Spleen (tissue), 11 donors: ENCODE data around the gene CMKLR1. TPM values are rescaled to one million over a fixed set of nuclear protein-coding genes. Genes with fewer than 3 reads are reported as not detected.
A peak's percentile ranks its signal among the peaks of the same experiment; 100 is the strongest.

Source experiments
- DNase-seq: peaks from one replicate; pipeline ENCODE4 v3.0.0-alpha.2; 2020
- H3K27ac ChIP-seq, 8 donors: fragments of 200-600 bp; sonication (generic) in 7 of 8; 1 replicate in 4 of 8; 2 replicates in 4 of 8; pipeline versions ENCODE4 v1.5.0 to v1.8.0; 2016 to 2021; ENCODE audit warnings: inconsistent platforms in 4 of 8, mild to moderate bottlenecking in 4 of 8, moderate library complexity in 1 of 8
- H3K27me3 ChIP-seq, 7 donors: fragments of 200-600 bp; sonication (generic) in 6 of 7; replicated peaks in 1 of 7; 1 replicate in 4 of 7; 2 replicates in 3 of 7; pipeline versions ENCODE4 v1.5.0 to v1.8.0; 2016 to 2021; ENCODE audit warnings: inconsistent platforms in 3 of 7, mild to moderate bottlenecking in 1 of 7
- H3K36me3 ChIP-seq, 6 donors: fragments of 200-600 bp; sonication (generic) in 5 of 6; 1 replicate in 4 of 6; 2 replicates in 2 of 6; pipeline versions ENCODE4 v1.5.0 to v1.8.0; 2016 to 2021; ENCODE audit warnings: inconsistent platforms in 2 of 6
- H3K4me1 ChIP-seq, 6 donors: fragments of 200-600 bp; sonication (generic) in 5 of 6; 1 replicate in 3 of 6; 2 replicates in 3 of 6; pipeline versions ENCODE4 v1.5.0 to v1.8.0; 2016 to 2021; ENCODE audit warnings: inconsistent platforms in 3 of 6
- H3K4me3 ChIP-seq, 8 donors: fragments of 200-600 bp; sonication (generic) in 7 of 8; 1 replicate in 4 of 8; 2 replicates in 4 of 8; pipeline versions ENCODE4 v1.5.0 to v1.8.0; 2016 to 2021; ENCODE audit warnings: inconsistent platforms in 4 of 8, mild to moderate bottlenecking in 4 of 8, moderate library complexity in 2 of 8
- H3K9me3 ChIP-seq, 8 donors: fragments of 200-600 bp; sonication (generic) in 7 of 8; 1 replicate in 4 of 8; 2 replicates in 4 of 8; pipeline versions ENCODE4 v1.5.0 to v1.8.0; 2016 to 2021; ENCODE audit warnings: inconsistent platforms in 4 of 8
- CTCF ChIP-seq, 11 experiments: fragments of 200-600 bp in 7 of 11; fragments of 450-650 bp in 4 of 11; sonication (generic) in 4 of 11; IDR thresholded peaks in 8 of 11; conservative IDR thresholded peaks in 3 of 11; 1 replicate in 7 of 11; 2 replicates in 4 of 11; pipeline versions ENCODE4 v1.4.0 to v1.8.0; 2016 to 2021; ENCODE audit warnings: antibody characterized with exemption in 11 of 11, inconsistent platforms in 4 of 11, mild to moderate bottlenecking in 1 of 11
- POLR2A ChIP-seq, 3 donors: fragments of 450-650 bp; IDR thresholded peaks; one replicate each; pipeline ENCODE4 v1.5.1; 2017; ENCODE audit warnings: antibody characterized with exemption in 3 of 3, mild to moderate bottlenecking in 1 of 3
- POLR2AphosphoS5 ChIP-seq, 3 donors: sonication (generic); formaldehyde crosslinking; IDR thresholded peaks; one replicate each; pipeline ENCODE4 v1.5.1; 2017; ENCODE audit warnings: antibody characterized with exemption in 3 of 3
- WGBS, 5 donors: extraction: QIAGEN DNeasy Blood & Tissue Kit in 3 of 5; methylation state at CpG; one replicate each; pipeline versions ENCODE4 v1.1.5 to v1.1.7; 2013 to 2018; 5-methylcytosine and 5-hydroxymethylcytosine counted together
- intact Hi-C: fragments of 100-400 bp; cut with DNase I; formaldehyde crosslinking; loops from one replicate; pipeline ENCODE4 v1.15.0; 2023; ENCODE audit warnings: low total_unique reads
- polyA plus RNA-seq, 3 donors: library from polyadenylated mRNA; stranded (reverse); fragments of 200-250 nt; gene quantifications; one replicate each; pipeline ENCODE4 v1.2.1, GENCODE V29; 2013
- total RNA-seq, 7 donors: library from RNA; depleted of rRNA in 3 of 7; stranded (reverse); fragments of >200 nt in 3 of 7; fragmentation: NEBNext Ultra II Directional in 4 of 7; extraction: Animal tissue kit (Norgen Biotek cat#: 25700) in 4 of 7; gene quantifications; one replicate each; pipeline versions ENCODE4 v1.1.0 to v1.2.1, GENCODE V29; 2016 to 2021
- donor health status: healthy with polysubstance abuse.
- donor health status: DM: no; HTN: no; CAD: no; lungs with moderate emphysema.
- donor health status: DM: no; HTN: no; CAD: no.
- donor health status: Bipolar disorder and iron deficiency.
- donor health status: healthy.
- donor health status: DM: no; HTN: no; CAD: no.
- donor health status: DM: yes; HTN: yes; CAD: no.

Gene CMKLR1
- total and polyA plus RNA-seq, 10 donors = 6.3 to 118 (median 75.4) TPM

- peaks cover 0 to 22% (median 5%) of the 10 kb centered on the region in 6 donors for H3K4me1 ChIP-seq
- H3K36me3 ChIP-seq = peaks cover 0 to 21% (median 0%) of the 10 kb centered on the region in 6 donors
- no peak for DNase-seq
- peaks cover 0 to 55% (median 0%) of the 10 kb centered on the region in 7 donors for H3K27me3 ChIP-seq
- 62 to 81% (median 68%) methylated on average over 7 to 8 of the region's 8 CpGs for WGBS, 5 donors
- no peak overlapping the region for H3K4me3 ChIP-seq
- H3K9me3 ChIP-seq = no peaks in the 10 kb centered on the region
- intact Hi-C loops = no loop called here
- peak overlapping the region in 1 of 8 donors; percentile 69 for H3K27ac ChIP-seq
- TF ChIP-seq POLR2A (IDR thresholded peaks at IDR 0.05) = no peak
- TF ChIP-seq POLR2AphosphoS5 (IDR thresholded peaks at IDR 0.05) = peak in 1 of 3 donors; percentile 26
Measured at GRCh38 chr12:108295641-108296040, 43.5 kb downstream of the CMKLR1 start.

GRCh38 chr12:108289350-108290161 is 49.6 kb downstream of the CMKLR1 start:
- H3K27me3 ChIP-seq = peaks cover 0 to 60% (median 0%) of the 10 kb centered on the region in 7 donors

GRCh38 chr12:108287227-108287626 is 51.9 kb downstream of the CMKLR1 start:
- TF ChIP-seq POLR2AphosphoS5 (IDR thresholded peaks at IDR 0.05) = peak in 1 of 3 donors; percentile 47
- TF ChIP-seq POLR2A (IDR thresholded peaks at IDR 0.05) = no peak
- no peaks in the 10 kb centered on the region for H3K9me3 ChIP-seq
- 90 to 97% (median 94%) methylated on average over 3 of the region's 3 CpGs for WGBS, 5 donors
- peaks cover 0 to 13% (median 0%) of the 10 kb centered on the region in 6 donors for H3K4me1 ChIP-seq
- no peak overlapping the region for H3K27ac ChIP-seq
- no peak for DNase-seq
- H3K4me3 ChIP-seq = no peak overlapping the region
- peaks cover 0 to 28% (median 0%) of the 10 kb centered on the region in 6 donors for H3K36me3 ChIP-seq
- intact Hi-C loops = no loop called here
- peaks cover 0 to 68% (median 0%) of the 10 kb centered on the region in 7 donors for H3K27me3 ChIP-seq

More at GRCh38 chr12:108289350-108290161, 49.6 kb downstream of the CMKLR1 start:
- TF ChIP-seq POLR2A (IDR thresholded peaks at IDR 0.05) (no peak), POLR2AphosphoS5 (IDR thresholded peaks at IDR 0.05) (no peak), CTCF (IDR thresholded peaks at IDR 0.05 in 8 of 11, conservative IDR thresholded peaks at IDR 0.05 in 3 of 11) (no peak)
- DNase-seq = no peak
- Histone ChIP-seq H3K9me3 (no peaks in the 10 kb centered on the region), H3K36me3 (peaks cover 0 to 33% (median 0%) of the 10 kb centered on the region in 6 donors), H3K4me1 (no peaks in the 10 kb centered on the region), H3K27ac (no peak overlapping the region), H3K4me3 (no peak overlapping the region)
- intact Hi-C loops = no loop called here
- 61 to 82% (median 74%) methylated on average over 11 of the region's 11 CpGs for WGBS, 5 donors

GRCh38 chr12:108285016-108285415 is 54.1 kb downstream of the CMKLR1 start:
- intact Hi-C loops = no loop called here
- Histone ChIP-seq H3K4me3 (no peak overlapping the region), H3K27me3 (peaks cover 0 to 71% (median 0%) of the 10 kb centered on the region in 7 donors), H3K9me3 (no peaks in the 10 kb centered on the region), H3K36me3 (peaks cover 0 to 6% (median 0%) of the 10 kb centered on the region in 6 donors), H3K4me1 (peaks cover 0 to 13% (median 0%) of the 10 kb centered on the region in 6 donors), H3K27ac (no peak overlapping the region)
- WGBS, 5 donors = 35 to 59% (median 50%) methylated on average over 2 of the region's 2 CpGs
- no peak for TF ChIP-seq CTCF (IDR thresholded peaks at IDR 0.05 in 8 of 11, conservative IDR thresholded peaks at IDR 0.05 in 3 of 11)
- no peak for TF ChIP-seq POLR2A (IDR thresholded peaks at IDR 0.05)
- no peak for TF ChIP-seq POLR2AphosphoS5 (IDR thresholded peaks at IDR 0.05)
- no peak for DNase-seq

GRCh38 chr12:108284163-108284562 is 54.9 kb downstream of the CMKLR1 start:
- WGBS, 5 donors = 62 to 73% (median 70%) methylated on average over 3 to 7 of the region's 7 CpGs
- Histone ChIP-seq H3K36me3 (no peaks in the 10 kb centered on the region), H3K27ac (no peak overlapping the region), H3K4me3 (no peak overlapping the region), H3K4me1 (peaks cover 0 to 13% (median 0%) of the 10 kb centered on the region in 6 donors), H3K9me3 (no peaks in the 10 kb centered on the region), H3K27me3 (peaks cover 0 to 69% (median 0%) of the 10 kb centered on the region in 7 donors)
- TF ChIP-seq CTCF (IDR thresholded peaks at IDR 0.05 in 8 of 11, conservative IDR thresholded peaks at IDR 0.05 in 3 of 11) (no peak), POLR2AphosphoS5 (IDR thresholded peaks at IDR 0.05) (no peak), POLR2A (IDR thresholded peaks at IDR 0.05) (no peak)
- no peak for DNase-seq
- intact Hi-C loops = no loop called here
